Measurements from ENCODE around the gene ART1.
"Not testable (repeated sequence)": the region's sequence is repeated elsewhere in the genome, so short reads cannot be mapped to it uniquely, and the experiment has no call there.

Gene ART1

GRCh38 chr11:3635641-3636375, 9.1 kb upstream of the ART1 start:
- DNase-seq, result no peak

GRCh38 chr11:3637201-3637600, 7.7 kb upstream of the ART1 start:
- DNase-seq, result no peak

GRCh38 chr11:3638513-3638912, 6.4 kb upstream of the ART1 start:
- DNase-seq, result no peak

- DNase-seq, result no peak
These were observed 5.1 kb upstream of the ART1 start for GRCh38 chr11:3639841-3640240.

GRCh38 chr11:3641191-3641590, 3.7 kb upstream of the ART1 start:
- no peak for DNase-seq

GRCh38 chr11:3641701-3642070, 3.2 kb upstream of the ART1 start, which contains the start of gene ART5:
ART5 (minus strand) TSS chr11:3641992; CDS start chr11:3641862, 130 bp downstream.
- DNase-seq, result no peak

- peak; percentile 63 for DNase-seq
These were observed 2.6 kb upstream of the ART1 start for GRCh38 chr11:3642071-3642951.

- not testable (repeated sequence) for DNase-seq
These were observed 1.8 kb upstream of the ART1 start for GRCh38 chr11:3643102-3643546.

- no peak for DNase-seq
These were observed 624 bp downstream of the ART1 start for GRCh38 chr11:3645552-3645951.

GRCh38 chr11:3648843-3649242, 3.9 kb downstream of the ART1 start:
- DNase-seq, result not testable (repeated sequence)

GRCh38 chr11:3649374-3649773, 4.4 kb downstream of the ART1 start:
- DNase-seq, result not testable (repeated sequence)

- not testable (repeated sequence) for DNase-seq
These were observed 7.6 kb downstream of the ART1 start for GRCh38 chr11:3652514-3652913.

- DNase-seq, result no peak
These were observed 10.6 kb downstream of the ART1 start for GRCh38 chr11:3655547-3655946.

- not testable (repeated sequence) for DNase-seq
These were observed 12.4 kb downstream of the ART1 start for GRCh38 chr11:3657331-3657730.

GRCh38 chr11:3658252-3658651, 13.3 kb downstream of the ART1 start:
- DNase-seq, result no peak

GRCh38 chr11:3659595-3660515, 14.9 kb downstream of the ART1 start:
- no peak for DNase-seq

GRCh38 chr11:3660960-3661359, 16.0 kb downstream of the ART1 start:
- DNase-seq, result no peak

- DNase-seq, result no peak
These were observed 17.9 kb downstream of the ART1 start for GRCh38 chr11:3662856-3663255.

GRCh38 chr11:3664032-3664630, 19.2 kb downstream of the ART1 start:
- no peak for DNase-seq

GRCh38 chr11:3665336-3666022, 20.6 kb downstream of the ART1 start:
- no peak for DNase-seq

GRCh38 chr11:3666023-3666530, 21.1 kb downstream of the ART1 start:
- DNase-seq, result no peak

All from activated CD4-positive, CD25-positive, alpha-beta regulatory T cell treated with anti-CD3 and anti-CD28 coated beads, Interleukin-2, amount 50 U/mL, for 72 hours (primary cell).